ENCODE results near the gene CRISP3.

CRISP3 gene

DNA sequence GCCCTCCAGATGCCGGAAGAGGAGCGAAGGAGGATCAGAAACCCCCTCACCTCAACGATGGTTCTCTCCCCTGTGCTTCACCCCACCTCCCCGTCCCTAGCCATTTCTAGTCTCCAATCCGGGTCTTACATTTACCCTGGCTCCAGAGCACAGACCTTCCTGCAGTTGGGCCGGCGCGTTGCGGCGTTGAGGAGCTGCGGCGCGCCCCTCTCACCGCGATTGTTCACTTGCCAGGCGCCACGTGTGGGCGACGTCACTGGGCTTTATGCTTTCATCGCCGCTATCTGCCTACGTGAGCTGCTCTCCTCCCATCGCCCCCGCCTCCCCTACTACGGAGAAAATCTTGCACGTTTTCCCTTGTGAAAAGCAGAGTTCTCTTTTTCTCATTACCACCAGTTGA, 30.8 kb downstream of the CRISP3 start, which contains the start of gene CRISP2:
CRISP2 (minus strand) TSS at position 198 of the 400 bp plus-strand sequence. CDS start 4,347 bp downstream, outside the sequence.
- Histone ChIP-seq H3K9me3 (ENCODE audit: severe bottlenecking) (no peaks in the 10 kb centered on the region), H3K27ac (ENCODE audit: poor library complexity, severe bottlenecking) (no peak within 1 kb of the TSS), H3K36me3 (ENCODE audit: low read depth) (no peaks in the 10 kb centered on the region), H3K27me3 (ENCODE audit: insufficient read depth, poor library complexity, severe bottlenecking) (peaks cover 31% of the 10 kb centered on the region), H3K4me1 (ENCODE audit: insufficient read depth, poor library complexity, severe bottlenecking) (no peaks in the 10 kb centered on the region), H3K4me3 (ENCODE audit: severe bottlenecking) (no peak within 1 kb of the TSS)
- no peak for TF ChIP-seq CTCF (IDR thresholded peaks at IDR 0.05; ENCODE audit: poor library complexity, severe bottlenecking)
- ATAC-seq (ENCODE audit: low read depth) (peak; percentile 19; the same call in 1 of the 3 replicates), DNase-seq (ENCODE audit: low spot score) (no peak)

- Histone ChIP-seq H3K4me3 (ENCODE audit: severe bottlenecking) (no peak overlapping the region), H3K27ac (ENCODE audit: poor library complexity, severe bottlenecking) (no peak overlapping the region), H3K9me3 (ENCODE audit: severe bottlenecking) (no peaks in the 10 kb centered on the region), H3K4me1 (ENCODE audit: insufficient read depth, poor library complexity, severe bottlenecking) (no peaks in the 10 kb centered on the region), H3K36me3 (ENCODE audit: low read depth) (no peaks in the 10 kb centered on the region), H3K27me3 (ENCODE audit: insufficient read depth, poor library complexity, severe bottlenecking) (peaks cover 4% of the 10 kb centered on the region)
- no peak for TF ChIP-seq CTCF (IDR thresholded peaks at IDR 0.05; ENCODE audit: poor library complexity, severe bottlenecking)
- no peak for DNase-seq (ENCODE audit: low spot score)
- no peak for ATAC-seq (ENCODE audit: low read depth)
These were observed 45.7 kb downstream of the CRISP3 start for GRCh38 chr6:49698478-49698877.

DNA sequence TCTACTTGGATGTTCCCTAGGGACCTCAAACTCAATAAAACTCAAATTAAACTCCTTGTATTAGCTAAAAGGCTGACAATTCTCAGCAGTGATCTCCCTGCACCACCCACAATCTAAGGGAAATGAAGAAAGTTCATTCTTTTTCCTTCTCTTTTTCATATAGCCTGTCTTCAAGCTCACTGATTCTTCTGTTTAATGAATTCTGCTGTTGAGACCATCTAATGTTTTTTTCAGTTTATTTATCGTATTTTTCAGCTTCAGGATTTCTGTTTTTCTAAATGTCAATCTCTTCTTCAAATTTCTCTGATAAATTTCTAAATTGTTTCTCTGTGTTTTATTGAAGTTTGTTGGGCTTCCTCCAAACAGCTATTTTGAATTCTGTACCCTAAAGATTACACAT, 50.7 kb downstream of the CRISP3 start:
- no peaks in the 10 kb centered on the region for H3K36me3 ChIP-seq (ENCODE audit: low read depth)
- H3K4me1 ChIP-seq (ENCODE audit: insufficient read depth, poor library complexity, severe bottlenecking): no peaks in the 10 kb centered on the region
- H3K9me3 ChIP-seq (ENCODE audit: severe bottlenecking): no peaks in the 10 kb centered on the region
- TF ChIP-seq CTCF (IDR thresholded peaks at IDR 0.05; ENCODE audit: poor library complexity, severe bottlenecking): no peak
- H3K27me3 ChIP-seq (ENCODE audit: insufficient read depth, poor library complexity, severe bottlenecking): peaks cover 7% of the 10 kb centered on the region
- DNase-seq (ENCODE audit: low spot score): no peak
- H3K27ac ChIP-seq (ENCODE audit: poor library complexity, severe bottlenecking): no peak overlapping the region
- ATAC-seq (ENCODE audit: low read depth): no peak
- no peak overlapping the region for H3K4me3 ChIP-seq (ENCODE audit: severe bottlenecking)

- Histone ChIP-seq H3K4me3 (ENCODE audit: severe bottlenecking) (no peak overlapping the region), H3K36me3 (ENCODE audit: low read depth) (no peaks in the 10 kb centered on the region), H3K27me3 (ENCODE audit: insufficient read depth, poor library complexity, severe bottlenecking) (peaks cover 5% of the 10 kb centered on the region), H3K4me1 (ENCODE audit: insufficient read depth, poor library complexity, severe bottlenecking) (no peaks in the 10 kb centered on the region), H3K9me3 (ENCODE audit: severe bottlenecking) (no peaks in the 10 kb centered on the region), H3K27ac (ENCODE audit: poor library complexity, severe bottlenecking) (no peak overlapping the region)
- ATAC-seq (ENCODE audit: low read depth) (no peak), DNase-seq (ENCODE audit: low spot score) (no peak)
- no peak for TF ChIP-seq CTCF (IDR thresholded peaks at IDR 0.05; ENCODE audit: poor library complexity, severe bottlenecking)
These were observed 51.7 kb downstream of the CRISP3 start for GRCh38 chr6:49692534-49692933.

Measured in RWPE2 (cell line).